PC-3 (cell line): Measurements from ENCODE around the gene MAD1L1.

ENCODE experiments used
- CTCF ChIP-seq: fragments of 300-600 bp; sonication (generic); conservative IDR thresholded peaks from 2 replicates; pipeline ENCODE4 v1.5.1; 2017; ENCODE audit warnings: antibody characterized with exemption, low read depth, mild to moderate bottlenecking, low read length
- EZH2 ChIP-seq: fragments of 300-600 bp; sonication (generic); IDR thresholded peaks from one replicate; pipeline ENCODE4 v1.6.1; 2017; ENCODE audit warnings: antibody characterized with exemption, mild to moderate bottlenecking, low read length; ENCODE audit not compliant: unreplicated experiment
- EZH2phosphoT487 ChIP-seq: fragments of 300-600 bp; sonication (generic); IDR thresholded peaks from 2 replicates; pipeline ENCODE4 v1.6.1; 2018; ENCODE audit warnings: mild to moderate bottlenecking, antibody characterized with exemption, low read length, borderline replicate concordance

GRCh38 chr7:2230882-2231281 lies 1.9 kb downstream of the MAD1L1 start:
- TF ChIP-seq CTCF = no peak
- no peak for TF ChIP-seq EZH2
- no peak for TF ChIP-seq EZH2phosphoT487
